ENCODE measurements around the gene ST14.
"Not testable (repeated sequence)": the region's sequence is repeated elsewhere in the genome, so short reads cannot be mapped to it uniquely, and the experiment has no call there.

ST14 gene

GRCh38 chr11:130163346-130164220, 4.0 kb downstream of the ST14 start:
- no peak for DNase-seq (ENCODE audit: low read depth in 2 of 2)

- DNase-seq (ENCODE audit: low read depth in 2 of 2): no peak
These were observed 4.6 kb downstream of the ST14 start for GRCh38 chr11:130164221-130164570.

GRCh38 chr11:130165601-130166456, 6.2 kb downstream of the ST14 start:
- DNase-seq (ENCODE audit: low read depth in 2 of 2): no peak

- peak; percentile 50 to 52 for DNase-seq (ENCODE audit: low read depth in 2 of 2)
These were observed 6.8 kb downstream of the ST14 start for GRCh38 chr11:130166457-130166784.

GRCh38 chr11:130167146-130167545, 7.6 kb downstream of the ST14 start:
- no peak for DNase-seq (ENCODE audit: low read depth in 2 of 2)

GRCh38 chr11:130168105-130168504, 8.5 kb downstream of the ST14 start:
- DNase-seq (ENCODE audit: low read depth in 2 of 2): no peak

- DNase-seq (ENCODE audit: low read depth in 2 of 2): no peak
These were observed 10.8 kb downstream of the ST14 start for GRCh38 chr11:130170345-130170744.

- DNase-seq (ENCODE audit: low read depth in 2 of 2): no peak
These were observed 12.0 kb downstream of the ST14 start for GRCh38 chr11:130171534-130171933.

- not testable (repeated sequence) for DNase-seq (ENCODE audit: low read depth in 2 of 2)
These were observed 12.4 kb downstream of the ST14 start for GRCh38 chr11:130172001-130172400.

GRCh38 chr11:130174642-130175041, 15.1 kb downstream of the ST14 start:
- DNase-seq (ENCODE audit: low read depth in 2 of 2): no peak

GRCh38 chr11:130175898-130176297, 16.3 kb downstream of the ST14 start:
- no peak for DNase-seq (ENCODE audit: low read depth in 2 of 2)

- no peak for DNase-seq (ENCODE audit: low read depth in 2 of 2)
These were observed 18.2 kb downstream of the ST14 start for GRCh38 chr11:130177782-130178181.

GRCh38 chr11:130178441-130179339, 19.1 kb downstream of the ST14 start:
- DNase-seq (ENCODE audit: low read depth in 2 of 2): no peak

- no peak for DNase-seq (ENCODE audit: low read depth in 2 of 2)
These were observed 20.1 kb downstream of the ST14 start for GRCh38 chr11:130179396-130180306.

GRCh38 chr11:130180491-130180890, 20.9 kb downstream of the ST14 start:
- no peak for DNase-seq (ENCODE audit: low read depth in 2 of 2)

- DNase-seq (ENCODE audit: low read depth in 2 of 2): no peak
These were observed 21.3 kb downstream of the ST14 start for GRCh38 chr11:130180896-130181294.

GRCh38 chr11:130181295-130182272, 22.0 kb downstream of the ST14 start:
- DNase-seq (ENCODE audit: low read depth in 2 of 2): peak; percentile 36 to 46

- DNase-seq (ENCODE audit: low read depth in 2 of 2): no peak
These were observed 24.5 kb downstream of the ST14 start for GRCh38 chr11:130183878-130184610.

- no peak for DNase-seq (ENCODE audit: low read depth in 2 of 2)
These were observed 27.5 kb downstream of the ST14 start for GRCh38 chr11:130187096-130187495.
